Neural cell (in vitro differentiated cells): ENCODE results near the gene RAB5B. TPM values are rescaled to one million over a fixed set of nuclear protein-coding genes. Genes with fewer than 3 reads are reported as not detected.

Source experiments
- H2AFZ ChIP-seq: fragments of 200-600, 300-800 bp; sonication (generic), shearing (Covaris generic); 2 replicates; pipeline ENCODE4 v1.6.0; 2014; ENCODE audit warnings: low read depth, mild to moderate bottlenecking, antibody characterized with exemption, low read length, moderate library complexity
- H3F3A ChIP-seq: fragments of 200-600 bp; shearing (Covaris generic); 2 replicates; pipeline ENCODE4 v1.6.1; 2016; ENCODE audit warnings: mild to moderate bottlenecking, moderate library complexity, mixed read lengths, antibody characterized with exemption, low read length; ENCODE audit not compliant: insufficient read depth, poor library complexity, severe bottlenecking
- H3K27ac ChIP-seq: fragments of 200-600, 300-800 bp; sonication (generic), shearing (Covaris generic); 2 replicates; pipeline ENCODE4 v1.5.1; 2014; ENCODE audit warnings: mild to moderate bottlenecking, low read length, moderate library complexity
- H3K27me3 ChIP-seq: fragments of 300-800, 200-600 bp; sonication (generic), shearing (Covaris generic); 2 replicates; pipeline ENCODE4 v1.6.0; 2014; ENCODE audit warnings: mild to moderate bottlenecking, low read depth, low read length, moderate library complexity; ENCODE audit not compliant: insufficient read depth
- H3K36me3 ChIP-seq: fragments of 300-800, 200-600 bp; sonication (generic), shearing (Covaris generic); 2 replicates; pipeline ENCODE4 v1.5.1; 2014; ENCODE audit warnings: mild to moderate bottlenecking, antibody characterized with exemption, low read length, moderate library complexity; ENCODE audit not compliant: insufficient read depth
- H3K4me2 ChIP-seq: fragments of 300-800, 200-600 bp; sonication (generic), shearing (Covaris generic); 2 replicates; pipeline ENCODE4 v1.6.0; 2014; ENCODE audit warnings: mild to moderate bottlenecking, low read length
- H3K4me3 ChIP-seq: fragments of 300-800, 200-600 bp; sonication (generic), shearing (Covaris generic); 2 replicates; pipeline ENCODE4 v1.5.1; 2014; ENCODE audit warnings: mild to moderate bottlenecking, low read length, moderate library complexity
- H3K79me2 ChIP-seq: fragments of 200-600 bp; shearing (Covaris generic); replicated peaks from 2 replicates; pipeline ENCODE4 v1.6.0; 2014; ENCODE audit warnings: mild to moderate bottlenecking, low read length, moderate library complexity; ENCODE audit not compliant: insufficient read depth
- H3K9ac ChIP-seq: fragments of 300-800, 200-600 bp; sonication (generic), shearing (Covaris generic); 2 replicates; pipeline ENCODE4 v1.6.1; 2016; ENCODE audit warnings: mild to moderate bottlenecking, low read length, mixed read lengths
- H3K9me2 ChIP-seq: fragments of 200-600 bp; shearing (Covaris generic); 2 replicates; pipeline ENCODE4 v1.6.1; 2016; ENCODE audit warnings: mild to moderate bottlenecking, low read length, mixed read lengths; ENCODE audit not compliant: insufficient read depth
- H3K9me3 ChIP-seq: fragments of 200-600, 300-800 bp; sonication (generic), shearing (Covaris generic); 2 replicates; pipeline ENCODE4 v1.6.1; 2016; ENCODE audit warnings: mild to moderate bottlenecking, mixed run types, low read length, moderate library complexity, mixed read lengths
- H4K20me1 ChIP-seq: fragments of 200-600 bp; shearing (Covaris generic); 2 replicates; pipeline ENCODE4 v1.6.1; 2016; ENCODE audit warnings: mild to moderate bottlenecking, mixed run types; ENCODE audit not compliant: insufficient read depth
- CTCF ChIP-seq: fragments of 450-650 bp; IDR thresholded peaks from 2 replicates; pipeline ENCODE4 v1.5.1; 2014; ENCODE audit warnings: antibody characterized with exemption, mild to moderate bottlenecking, moderate library complexity; ENCODE audit not compliant: poor library complexity, severe bottlenecking
- EP300 ChIP-seq: fragments of 450-650 bp; conservative IDR thresholded peaks from 2 replicates; pipeline ENCODE4 v1.6.1; 2014; ENCODE audit warnings: antibody characterized with exemption, mild to moderate bottlenecking, moderate library complexity; ENCODE audit not compliant: poor library complexity, severe bottlenecking
- EZH2 ChIP-seq: fragments of 200-600, 300-800 bp; shearing (Covaris generic), sonication (generic); IDR thresholded peaks from 2 replicates; pipeline ENCODE4 v1.6.1; 2014; ENCODE audit warnings: antibody characterized with exemption, low read length, borderline replicate concordance, mild to moderate bottlenecking; ENCODE audit not compliant: insufficient read depth, poor library complexity, severe bottlenecking
- MXI1 ChIP-seq: fragments of 450-650 bp; conservative IDR thresholded peaks from 2 replicates; pipeline ENCODE4 v1.6.1; 2014; ENCODE audit warnings: antibody characterized with exemption, mild to moderate bottlenecking; ENCODE audit not compliant: poor library complexity, severe bottlenecking
- POLR2AphosphoS5 ChIP-seq: IDR thresholded peaks from 2 replicates; pipeline ENCODE4 v1.6.1; 2012
- RAD21 ChIP-seq: fragments of 450-650 bp; conservative IDR thresholded peaks from 2 replicates; pipeline ENCODE4 v1.6.1; 2014; ENCODE audit warnings: antibody characterized with exemption, mild to moderate bottlenecking, moderate library complexity
- REST ChIP-seq: IDR thresholded peaks from 2 replicates; pipeline ENCODE4 v1.6.1; 2012; ENCODE audit warnings: borderline replicate concordance
- SMC3 ChIP-seq: fragments of 450-650 bp; conservative IDR thresholded peaks from 2 replicates; pipeline ENCODE4 v1.6.1; 2014; ENCODE audit warnings: antibody characterized with exemption, mild to moderate bottlenecking, moderate library complexity; ENCODE audit not compliant: poor library complexity
- TAF1 ChIP-seq: IDR thresholded peaks from 2 replicates; pipeline ENCODE4 v1.6.1; 2012; ENCODE audit warnings: low read depth
- polyA minus RNA-seq: library from RNA; depleted of rRNA, polyadenylated mRNA; stranded (reverse); fragments of >200 nt; gene quantifications from 2 replicates; pipeline ENCODE4 v1.2.3, GENCODE V29; 2014
- polyA plus RNA-seq: library from polyadenylated mRNA; depleted of rRNA; stranded (reverse); fragments of >200 nt; gene quantifications from 2 replicates; pipeline ENCODE4 v1.2.3, GENCODE V29; 2014

Gene RAB5B
- polyA plus RNA-seq (39.6 and 43.9 TPM in 2 replicates), polyA minus RNA-seq (53.1 and 62.6 TPM in 2 replicates)

- H3K36me3 ChIP-seq: no peaks in the 10 kb centered on the region
- H2AFZ ChIP-seq: peak within 1 kb of the TSS; percentile 80
- H3F3A ChIP-seq: no peaks in the 10 kb centered on the region
- H4K20me1 ChIP-seq: no peaks in the 10 kb centered on the region
- H3K9ac ChIP-seq: peak within 1 kb of the TSS; percentile 97
- TF ChIP-seq POLR2AphosphoS5 (peak; percentile 99), SMC3 (peak; percentile 59), REST (peak; percentile 68), RAD21 (peak; percentile 44), EZH2 (no peak), EP300 (peak; percentile 24), TAF1 (peak; percentile 89), CTCF (peak; percentile 55), MXI1 (peak; percentile 61)
- no peaks in the 10 kb centered on the region for H3K9me2 ChIP-seq
- no peaks in the 10 kb centered on the region for H3K27me3 ChIP-seq
- H3K4me3 ChIP-seq: peak within 1 kb of the TSS; percentile 84
- no peaks in the 10 kb centered on the region for H3K9me3 ChIP-seq
- peak within 1 kb of the TSS; percentile 63 for H3K4me2 ChIP-seq
- H3K79me2 ChIP-seq: peaks cover 54% of the 10 kb centered on the region
- H3K27ac ChIP-seq: peak within 1 kb of the TSS; percentile 92
Measured at GRCh38 chr12:55973599-55974307, at the start of gene RAB5B. Gene RAB5B (plus strand): TSS chr12:55974078. CDS start chr12:55986961, 12,883 bp downstream.

GRCh38 chr12:55925371-55925770, 48.5 kb upstream of the RAB5B start:
- Histone ChIP-seq H2AFZ (no peak overlapping the region), H3F3A (no peaks in the 10 kb centered on the region), H3K27me3 (no peaks in the 10 kb centered on the region), H3K4me2 (peak overlapping the region; percentile 98), H3K9me2 (no peaks in the 10 kb centered on the region), H3K79me2 (peaks cover 50% of the 10 kb centered on the region), H4K20me1 (no peaks in the 10 kb centered on the region), H3K4me3 (peak overlapping the region; percentile 88), H3K36me3 (no peaks in the 10 kb centered on the region), H3K9me3 (no peaks in the 10 kb centered on the region), H3K27ac (no peak overlapping the region), H3K9ac (peak overlapping the region; percentile 87)
- TF ChIP-seq MXI1 (no peak), TAF1 (no peak), EZH2 (no peak), CTCF (no peak), RAD21 (no peak)
